IMR-90 (cell line): ENCODE data around the gene IGFBP5. TPM values are rescaled to one million over a fixed set of nuclear protein-coding genes. Genes with fewer than 3 reads are reported as not detected.

Experiments
- ATAC-seq: fragments of 200-7000 bp; cut with Tn5 transposase; 2 replicates; pipeline ENCODE4 v1.9.1; 2020; ENCODE audit warnings: low read depth, mild to moderate bottlenecking, moderate library complexity
- BruUV-seq: library from RNA; stranded (reverse); fragments of 400-500 nt; replicated peaks from 2 replicates; lab custom pipeline; 2021; lab: Mats Ljungman, UMichigan
- CTCF ChIA-PET: fragments of 300-600 bp; formaldehyde crosslinking; extraction: SDS; loops from one replicate; lab custom pipeline; 2021; ENCODE audit warnings: antibody characterized with exemption; lab: Yijun Ruan, JAX
- POLR2A ChIA-PET: fragments of 300-600 bp; sonication (Branson Sonifier 250); formaldehyde crosslinking; loops from one replicate; lab custom pipeline; 2022; ENCODE audit warnings: antibody characterized with exemption; ENCODE audit not compliant: unreplicated experiment; lab: Charles Lee
- DNase-seq: peaks from one replicate; pipeline ENCODE4 v3.0.0; 2013
- H2AFZ ChIP-seq: replicated peaks from 2 replicates; pipeline ENCODE3; 2013; ENCODE audit warnings: low read length, mild to moderate bottlenecking; ENCODE audit not compliant: poor library complexity
- H2AK5ac ChIP-seq: 2 replicates; pipeline ENCODE4 v1.6.1; 2013; ENCODE audit warnings: low read depth, low read length, inconsistent platforms
- H2AK9ac ChIP-seq: replicated peaks from 2 replicates; pipeline ENCODE3; 2013; ENCODE audit warnings: mild to moderate bottlenecking, low read depth, low read length, moderate library complexity; ENCODE audit not compliant: poor library complexity
- H2BK120ac ChIP-seq: 2 replicates; pipeline ENCODE4 v1.6.1; 2013; ENCODE audit warnings: low read depth, low read length, inconsistent platforms
- H2BK15ac ChIP-seq: 3 replicates; pipeline ENCODE4 v1.6.1; 2013; ENCODE audit warnings: low read depth, low read length, inconsistent platforms
- H2BK20ac ChIP-seq: 2 replicates; pipeline ENCODE4 v1.6.1; 2013; ENCODE audit warnings: low read depth, mild to moderate bottlenecking, inconsistent platforms, low read length, moderate library complexity
- H2BK5ac ChIP-seq: 2 replicates; pipeline ENCODE4 v1.6.1; 2013; ENCODE audit warnings: mild to moderate bottlenecking, low read depth, low read length, inconsistent platforms; ENCODE audit not compliant: poor library complexity, severe bottlenecking
- H3K14ac ChIP-seq: replicated peaks from 2 replicates; pipeline ENCODE4 v1.6.1; 2013; ENCODE audit warnings: low read depth, low read length, inconsistent platforms
- H3K18ac ChIP-seq: 2 replicates; pipeline ENCODE4 v1.6.1; 2013; ENCODE audit warnings: low read depth, low read length, control low read depth
- H3K23ac ChIP-seq: 2 replicates; pipeline ENCODE4 v1.6.1; 2013; ENCODE audit warnings: low read depth, low read length, inconsistent platforms
- H3K27ac ChIP-seq: 2 replicates; pipeline ENCODE4 v1.5.1; 2013; ENCODE audit warnings: mild to moderate bottlenecking, control low read depth, low read length; ENCODE audit not compliant: insufficient read depth
- H3K27me3 ChIP-seq: 2 replicates; pipeline ENCODE4 v1.6.1; 2013; ENCODE audit warnings: low read length; ENCODE audit not compliant: control insufficient read depth, insufficient read depth
- H3K36me3 ChIP-seq: 2 replicates; pipeline ENCODE4 v1.6.1; 2013; ENCODE audit warnings: low read length, mixed read lengths; ENCODE audit not compliant: control insufficient read depth, insufficient read depth
- H3K4ac ChIP-seq: 2 replicates; pipeline ENCODE4 v1.6.1; 2013; ENCODE audit warnings: low read depth, low read length, inconsistent platforms
- H3K4me1 ChIP-seq: 2 replicates; pipeline ENCODE4 v1.6.1; 2013; ENCODE audit warnings: low read length, mixed read lengths; ENCODE audit not compliant: control insufficient read depth, insufficient read depth
- H3K4me2 ChIP-seq: 2 replicates; pipeline ENCODE4 v1.6.1; 2013; ENCODE audit warnings: low read depth, mild to moderate bottlenecking, control low read depth, low read length, moderate library complexity
- H3K4me3 ChIP-seq: 2 replicates; pipeline ENCODE4 v1.5.1; 2013; ENCODE audit warnings: low read depth, mild to moderate bottlenecking, control low read depth, low read length, moderate library complexity; ENCODE audit not compliant: insufficient read depth
- H3K56ac ChIP-seq: 2 replicates; pipeline ENCODE4 v1.6.1; 2013; ENCODE audit warnings: low read length, inconsistent platforms; ENCODE audit not compliant: insufficient read depth; ENCODE audit errors: extremely low read depth
- H3K79me1 ChIP-seq, 2 experiments: 2 replicates each; pipeline ENCODE4 v1.6.1; 2013; ENCODE audit warnings: low read length in 2 of 2, inconsistent platforms in 1 of 2, low read depth in 1 of 2
- H3K9ac ChIP-seq: 2 replicates; pipeline ENCODE4 v1.6.1; 2013; ENCODE audit warnings: low read depth, low read length, control low read depth
- H3K9me1 ChIP-seq: 2 replicates; pipeline ENCODE4 v1.6.1; 2013; ENCODE audit warnings: low read length, inconsistent platforms; ENCODE audit not compliant: insufficient read depth
- H3K9me3 ChIP-seq: 2 replicates; pipeline ENCODE4 v1.6.1; 2013; ENCODE audit warnings: low read length; ENCODE audit not compliant: control insufficient read depth, insufficient read depth
- H4K20me1 ChIP-seq: 2 replicates; pipeline ENCODE4 v1.6.1; 2013; ENCODE audit warnings: low read length, inconsistent platforms; ENCODE audit not compliant: insufficient read depth
- H4K5ac ChIP-seq: 2 replicates; pipeline ENCODE4 v1.6.1; 2013; ENCODE audit warnings: mild to moderate bottlenecking, low read depth, low read length, control low read depth
- H4K8ac ChIP-seq, 2 experiments: 2 replicates each; pipeline ENCODE4 v1.6.1; 2013; ENCODE audit warnings: low read depth in 2 of 2, low read length in 2 of 2, control low read depth in 1 of 2, inconsistent platforms in 1 of 2
- H4K91ac ChIP-seq: 2 replicates; pipeline ENCODE4 v1.6.1; 2013; ENCODE audit warnings: low read depth, low read length, inconsistent platforms; ENCODE audit not compliant: insufficient read depth
- BHLHE40 ChIP-seq: fragments of 150-350 bp; IDR thresholded peaks from 2 replicates; pipeline ENCODE4 v1.6.1; 2016; ENCODE audit warnings: mild to moderate bottlenecking, low read depth, low read length
- CHD1 ChIP-seq: IDR thresholded peaks from 2 replicates; pipeline ENCODE4 v1.6.1; 2012; ENCODE audit warnings: low read depth, low read length, improper control_type of control experiment
- CTCF ChIP-seq: conservative IDR thresholded peaks from 2 replicates; pipeline ENCODE4 v1.5.1; 2012; ENCODE audit warnings: mild to moderate bottlenecking, low read depth, low read length, improper control_type of control experiment
- ELK1 ChIP-seq: fragments of 150-350 bp; IDR thresholded peaks from 2 replicates; pipeline ENCODE4 v1.6.1; 2016; ENCODE audit warnings: low read depth, mild to moderate bottlenecking, low read length, moderate library complexity, borderline replicate concordance
- FOS ChIP-seq: fragments of 150-350 bp; IDR thresholded peaks from 2 replicates; pipeline ENCODE4 v1.6.1; 2016; ENCODE audit warnings: low read depth, low read length
- MAFK ChIP-seq: IDR thresholded peaks from 2 replicates; pipeline ENCODE4 v1.6.1; 2012; ENCODE audit warnings: low read depth, low read length, improper control_type of control experiment
- MAZ ChIP-seq: IDR thresholded peaks from 2 replicates; pipeline ENCODE4 v1.6.1; 2012; ENCODE audit warnings: low read depth, mild to moderate bottlenecking, low read length, improper control_type of control experiment, moderate library complexity, borderline replicate concordance
- MXI1 ChIP-seq: IDR thresholded peaks from 2 replicates; pipeline ENCODE4 v1.6.1; 2012; ENCODE audit warnings: low read depth, mild to moderate bottlenecking, low read length, moderate library complexity, borderline replicate concordance
- POLR2A ChIP-seq: IDR thresholded peaks from 2 replicates; pipeline ENCODE4 v1.6.1; 2012; ENCODE audit warnings: mild to moderate bottlenecking, low read depth, low read length
- RAD21 ChIP-seq: IDR thresholded peaks from 2 replicates; pipeline ENCODE4 v1.6.1; 2012; ENCODE audit warnings: low read length, improper control_type of control experiment
- RCOR1 ChIP-seq: IDR thresholded peaks from 2 replicates; pipeline ENCODE4 v1.6.1; 2012; ENCODE audit warnings: mild to moderate bottlenecking, low read length, improper control_type of control experiment; ENCODE audit not compliant: insufficient replicate concordance
- RFX5 ChIP-seq: IDR thresholded peaks from 2 replicates; pipeline ENCODE4 v1.8.0; 2012; ENCODE audit warnings: low read depth, mild to moderate bottlenecking, low read length, moderate library complexity
- SMC3 ChIP-seq: fragments of 150-350 bp; IDR thresholded peaks from 2 replicates; pipeline ENCODE4 v1.6.1; 2016; ENCODE audit warnings: low read depth, mild to moderate bottlenecking, antibody characterized with exemption, low read length, moderate library complexity
- USF2 ChIP-seq: fragments of 150-350 bp; IDR thresholded peaks from 2 replicates; pipeline ENCODE4 v1.6.1; 2017; ENCODE audit warnings: mild to moderate bottlenecking, antibody characterized with exemption, low read length, low read depth
- WGBS, 2 experiments: methylation state at CpG; one replicate each; pipeline versions ENCODE4 v1.1.5 to v1.1.7; 2013; ENCODE audit warnings: missing lambda C conversion rate in 2 of 2; ENCODE audit not compliant: insufficient read length in 1 of 2; ENCODE audit errors: extremely low coverage in 2 of 2; 5-methylcytosine and 5-hydroxymethylcytosine counted together
- dilution Hi-C: fragments of 300-500 bp; cut with HindIII; formaldehyde crosslinking; loops from one replicate; pipeline ENCODE4 v1.14.3; 2018; ENCODE audit warnings: low sequenced_read_pairs; ENCODE audit not compliant: unreplicated experiment
- in situ Hi-C: fragments of 300-500 bp; cut with MboI; formaldehyde crosslinking; loops from 3 replicates; pipeline ENCODE4 v1.14.3; 2019; ENCODE audit warnings: low sequenced_read_pairs, inconsistent platforms, mixed read lengths
- intact Hi-C: fragments of 100-400 bp; cut with micrococcal nuclease; formaldehyde crosslinking; loops from 2 replicates; pipeline ENCODE4 v1.10.0; 2022
- polyA plus RNA-seq, 3 experiments: library from polyadenylated mRNA; depleted of rRNA; stranded (reverse); fragments of >200 nt; gene quantifications; 2 replicates each; pipeline ENCODE4 v1.2.3, GENCODE V29; 2012; ENCODE audit warnings: low replicate concordance in 1 of 3
- total RNA-seq: library from RNA; depleted of rRNA; stranded (reverse); fragments of >200 nt; gene quantifications from 2 replicates; pipeline ENCODE4 v1.2.3, GENCODE V29; 2012

IGFBP5 gene
- total and polyA plus RNA-seq, 2 of the 4 experiments (the other 2 are of a cell fraction): 392 to 1,339 TPM

- H2AK9ac ChIP-seq: peak overlapping the region; percentile 75
- TF ChIP-seq MXI1 (no peak), RCOR1 (no peak), ELK1 (no peak), FOS (no peak), USF2 (no peak), RFX5 (no peak), POLR2A (no peak), SMC3 (no peak), CHD1 (no peak), MAFK (no peak), CTCF (no peak), BHLHE40 (no peak), MAZ (no peak), RAD21 (no peak)
Observed at GRCh38 chr2:216650626-216651257, 44.6 kb downstream of the IGFBP5 start.

More at GRCh38 chr2:216650626-216651257, 44.6 kb downstream of the IGFBP5 start:
- ChIA-PET CTCF (interaction anchor here (1.0 to 1.3 kb wide), 2 partner anchors 11 to 135 kb away, joined by 4 to 5 read pairs; no protein-coding TSS in a partner anchor), POLR2A (no interaction called here)
- Histone ChIP-seq H4K91ac (peak overlapping the region; percentile 46; the same call in 1 of the 2 replicates), H4K5ac (peak overlapping the region; percentile 49; the same call in 1 of the 2 replicates), H3K79me1 (no peaks in the 10 kb centered on the region), H3K9me1 (peaks cover 4% of the 10 kb centered on the region), H3K18ac (peak overlapping the region; percentile 59; the same call in 1 of the 2 replicates), H2BK15ac (no peak overlapping the region), H2AK5ac (0 out of 2 replicates have a peak overlapping the region, but pooled peaks have one; percentile 23), H2BK20ac (peak overlapping the region; percentile 26), H2BK120ac (no peak overlapping the region), H3K4me3 (no peak overlapping the region), H3K9me3 (no peaks in the 10 kb centered on the region), H3K27ac (peak overlapping the region; percentile 78; the same call in 1 of the 2 replicates), H2BK5ac (no peak overlapping the region), H4K8ac (0 out of 4 replicates have a peak overlapping the region, but pooled peaks of 1 of the 2 experiments have one; percentile 52), H3K36me3 (no peaks in the 10 kb centered on the region), H3K9ac (no peak overlapping the region), H3K27me3 (peaks cover 1% of the 10 kb centered on the region; the same call in 1 of the 2 replicates), H3K4ac (0 out of 2 replicates have a peak overlapping the region, but pooled peaks have one; percentile 10), H3K14ac (no peak overlapping the region; the same call in 1 of the 2 replicates), H3K4me2 (no peak overlapping the region), H3K56ac (no peak overlapping the region; the same call in 1 of the 2 replicates), H4K20me1 (no peaks in the 10 kb centered on the region), H3K23ac (no peak overlapping the region), H3K4me1 (peaks cover 29% of the 10 kb centered on the region; the same call in 1 of the 2 replicates), H2AFZ (peak overlapping the region; percentile 64)
- DNase-seq (no peak), ATAC-seq (no peak)
- in situ Hi-C loops (no loop called here), intact Hi-C loops (loop anchor here (5.0 kb wide), 1 partner anchor 63 kb away; no protein-coding TSS in a partner anchor), dilution Hi-C loops (loop anchor here (25.0 kb wide), 1 partner anchor 138 kb away; no protein-coding TSS in a partner anchor)
- BruUV-seq: no TSS peak
- WGBS, 2 experiments: 92% methylated on average over 2 of the region's 3 CpGs; no CpG with 5 or more reads in 1 of the 2 experiments
